ENCODE measurements around the gene EXOSC1. TPM values are rescaled to one million over a fixed set of nuclear protein-coding genes. Genes with fewer than 3 reads are reported as not detected.

Gene EXOSC1
- total RNA-seq, 1 donor from 2014 or later, result 34.2 TPM

DNA sequence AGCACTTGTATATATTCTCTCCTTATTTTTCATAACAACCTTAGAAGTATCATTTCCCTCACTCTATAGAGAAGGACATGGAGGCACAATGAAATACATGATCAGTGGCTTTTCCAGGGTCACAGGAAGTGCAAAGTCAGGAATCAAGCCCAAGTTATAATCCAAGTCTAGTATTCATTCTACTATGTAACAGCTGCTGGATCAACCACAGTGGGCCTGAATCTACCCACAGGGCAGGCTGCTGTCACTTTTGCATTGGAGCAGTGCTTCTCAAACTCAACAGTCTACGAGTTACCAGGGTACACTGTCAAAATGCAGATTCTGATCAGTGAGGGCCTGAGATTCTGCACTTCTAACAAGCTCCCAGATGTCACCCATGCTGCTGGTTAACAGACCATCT lies 18.4 kb upstream of the EXOSC1 start:
- DNase-seq (ENCODE audit: low read depth) (no peak), FAIRE-seq (peak; percentile 64)
- Histone ChIP-seq H3K4me3 (ENCODE audit: low read depth, low read length) (no peak overlapping the region), H3K27me3 (ENCODE audit: control insufficient read depth, insufficient read depth, low read length) (no peaks in the 10 kb centered on the region), H3K36me3 (ENCODE audit: control insufficient read depth, insufficient read depth, low read length) (peaks cover 37% of the 10 kb centered on the region)
- TF ChIP-seq, protein P1, sequence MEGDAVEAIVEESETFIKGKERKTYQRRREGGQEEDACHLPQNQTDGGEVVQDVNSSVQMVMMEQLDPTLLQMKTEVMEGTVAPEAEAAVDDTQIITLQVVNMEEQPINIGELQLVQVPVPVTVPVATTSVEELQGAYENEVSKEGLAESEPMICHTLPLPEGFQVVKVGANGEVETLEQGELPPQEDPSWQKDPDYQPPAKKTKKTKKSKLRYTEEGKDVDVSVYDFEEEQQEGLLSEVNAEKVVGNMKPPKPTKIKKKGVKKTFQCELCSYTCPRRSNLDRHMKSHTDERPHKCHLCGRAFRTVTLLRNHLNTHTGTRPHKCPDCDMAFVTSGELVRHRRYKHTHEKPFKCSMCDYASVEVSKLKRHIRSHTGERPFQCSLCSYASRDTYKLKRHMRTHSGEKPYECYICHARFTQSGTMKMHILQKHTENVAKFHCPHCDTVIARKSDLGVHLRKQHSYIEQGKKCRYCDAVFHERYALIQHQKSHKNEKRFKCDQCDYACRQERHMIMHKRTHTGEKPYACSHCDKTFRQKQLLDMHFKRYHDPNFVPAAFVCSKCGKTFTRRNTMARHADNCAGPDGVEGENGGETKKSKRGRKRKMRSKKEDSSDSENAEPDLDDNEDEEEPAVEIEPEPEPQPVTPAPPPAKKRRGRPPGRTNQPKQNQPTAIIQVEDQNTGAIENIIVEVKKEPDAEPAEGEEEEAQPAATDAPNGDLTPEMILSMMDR (IDR thresholded peaks at IDR 0.05; ENCODE audit: insufficient read depth, low read length, severe bottlenecking), result no peak

DNA sequence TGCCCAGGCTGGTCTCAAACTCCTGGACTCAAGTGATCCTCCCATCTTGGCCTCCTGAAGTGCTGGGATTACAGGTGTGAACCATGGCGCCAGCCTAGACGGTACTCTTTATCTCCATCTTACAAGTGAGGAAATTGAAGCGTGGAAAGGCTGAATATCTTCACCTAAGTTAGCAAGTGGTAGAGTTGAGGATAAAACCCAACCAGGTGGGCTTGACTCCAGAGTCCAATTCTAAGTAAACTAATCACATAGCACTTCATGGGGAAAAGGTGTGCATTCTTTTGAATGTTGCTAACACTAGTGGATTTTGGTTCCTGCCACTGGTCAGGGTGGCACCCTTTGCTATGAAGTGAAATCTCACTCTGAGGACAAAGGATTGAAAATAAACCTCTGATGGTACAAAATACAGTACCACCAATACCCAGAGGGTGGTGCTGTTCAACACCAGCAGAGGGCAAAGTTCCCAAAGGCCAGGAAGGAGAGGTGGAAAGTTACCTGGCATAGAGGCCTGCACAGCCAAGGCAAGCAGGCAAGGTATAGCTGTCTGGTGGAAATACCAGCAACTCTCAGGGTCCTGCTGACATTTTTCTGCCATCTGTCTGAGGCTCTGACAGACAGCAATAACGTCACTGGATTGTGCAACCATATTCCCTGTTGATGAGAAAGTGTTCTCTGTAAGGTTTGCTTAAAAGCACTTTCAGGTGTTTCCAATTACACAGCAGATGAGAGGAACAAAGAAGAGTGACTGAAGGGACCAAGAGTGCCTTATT lies 17.7 kb upstream of the EXOSC1 start:
- peak; percentile 75 for FAIRE-seq
- TF ChIP-seq, protein P1 (IDR thresholded peaks at IDR 0.05; ENCODE audit: insufficient read depth, low read length, severe bottlenecking), result peak; percentile 77
- Histone ChIP-seq H3K36me3 (ENCODE audit: control insufficient read depth, insufficient read depth, low read length) (peaks cover 37% of the 10 kb centered on the region), H3K4me3 (ENCODE audit: low read depth, low read length) (no peak overlapping the region), H3K27me3 (ENCODE audit: control insufficient read depth, insufficient read depth, low read length) (no peaks in the 10 kb centered on the region)
- DNase-seq (ENCODE audit: low read depth), result peak; percentile 78

DNA sequence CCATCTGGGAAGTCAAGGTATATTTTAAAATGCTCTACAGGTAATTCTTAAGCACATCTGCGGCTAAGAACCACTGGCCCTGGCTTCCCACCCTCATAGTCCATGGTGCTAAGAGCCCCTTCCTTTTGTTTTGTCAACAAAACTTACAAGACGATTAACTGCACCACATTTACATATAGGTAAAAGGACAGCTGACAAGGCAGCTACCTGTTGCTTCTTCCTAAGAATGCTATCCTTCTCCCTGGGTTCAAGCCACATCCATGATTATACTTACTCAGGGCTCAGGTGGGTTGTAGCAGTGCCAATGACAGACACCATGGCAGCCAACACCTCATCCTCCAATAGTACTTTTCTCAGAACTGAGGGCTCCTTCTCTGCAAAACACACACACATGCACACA lies 16.5 kb upstream of the EXOSC1 start:
- FAIRE-seq (no peak), DNase-seq (ENCODE audit: low read depth) (no peak)
- Histone ChIP-seq H3K4me3 (ENCODE audit: low read depth, low read length) (no peak overlapping the region), H3K27me3 (ENCODE audit: control insufficient read depth, insufficient read depth, low read length) (no peaks in the 10 kb centered on the region), H3K36me3 (ENCODE audit: control insufficient read depth, insufficient read depth, low read length) (peaks cover 37% of the 10 kb centered on the region)
- TF ChIP-seq, protein P1 (IDR thresholded peaks at IDR 0.05; ENCODE audit: insufficient read depth, low read length, severe bottlenecking), result no peak

GRCh38 chr10:97459933-97460332 lies 14.1 kb upstream of the EXOSC1 start:
- TF ChIP-seq, protein P1 (IDR thresholded peaks at IDR 0.05; ENCODE audit: insufficient read depth, low read length, severe bottlenecking), result no peak
- H3K27me3 ChIP-seq (ENCODE audit: control insufficient read depth, insufficient read depth, low read length), result no peaks in the 10 kb centered on the region
- peaks cover 35% of the 10 kb centered on the region for H3K36me3 ChIP-seq (ENCODE audit: control insufficient read depth, insufficient read depth, low read length)
- DNase-seq (ENCODE audit: low read depth) (no peak), FAIRE-seq (no peak)
- no peak overlapping the region for H3K4me3 ChIP-seq (ENCODE audit: low read depth, low read length)

DNA sequence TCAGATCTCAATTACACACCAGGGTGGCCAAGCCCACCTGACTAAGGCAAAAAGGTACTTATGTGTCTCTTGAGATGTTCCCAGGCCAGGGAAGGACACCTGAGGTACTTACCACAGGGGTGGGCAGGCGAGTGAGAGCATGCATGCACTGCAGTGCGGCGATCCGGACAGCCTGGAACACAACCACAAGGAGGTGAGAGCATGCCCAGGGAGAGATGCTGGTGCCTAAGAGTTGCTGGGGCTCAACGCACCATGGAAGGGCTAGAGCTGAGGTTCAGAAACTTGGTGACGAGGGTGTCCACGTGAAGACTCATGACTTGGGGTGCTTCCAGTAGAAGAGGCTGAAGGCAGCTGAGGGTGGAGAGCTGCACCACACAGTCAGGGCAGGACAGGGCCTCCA lies 13.3 kb upstream of the EXOSC1 start:
- TF ChIP-seq, protein P1 (IDR thresholded peaks at IDR 0.05; ENCODE audit: insufficient read depth, low read length, severe bottlenecking), result no peak
- Histone ChIP-seq H3K27me3 (ENCODE audit: control insufficient read depth, insufficient read depth, low read length) (no peaks in the 10 kb centered on the region), H3K36me3 (ENCODE audit: control insufficient read depth, insufficient read depth, low read length) (peaks cover 35% of the 10 kb centered on the region), H3K4me3 (ENCODE audit: low read depth, low read length) (no peak overlapping the region)
- no peak for FAIRE-seq
- DNase-seq (ENCODE audit: low read depth), result no peak

- FAIRE-seq (no peak), DNase-seq (ENCODE audit: low read depth) (no peak)
These were observed 10.9 kb upstream of the EXOSC1 start for GRCh38 chr10:97456686-97457065.

More at GRCh38 chr10:97456686-97457065, 10.9 kb upstream of the EXOSC1 start:
- Histone ChIP-seq H3K27me3 (ENCODE audit: control insufficient read depth, insufficient read depth, low read length) (no peaks in the 10 kb centered on the region), H3K4me3 (ENCODE audit: low read depth, low read length) (no peak overlapping the region), H3K36me3 (ENCODE audit: control insufficient read depth, insufficient read depth, low read length) (peaks cover 25% of the 10 kb centered on the region)
- TF ChIP-seq, protein P1 (IDR thresholded peaks at IDR 0.05; ENCODE audit: insufficient read depth, low read length, severe bottlenecking), result no peak

Data from bronchial epithelial cell (primary cell).